CD4-positive, alpha-beta T cell treated with Interferon alpha-2 for 1 hour (primary cell): ENCODE measurements around the gene MEOX2.

ENCODE experiments used
- DNase-seq, 2 donors: peaks; one replicate each; pipeline ENCODE4 v3.0.0-alpha.2; 2020 to 2022

MEOX2 gene

GRCh38 chr7:15686295-15686956 lies at the start of gene MEOX2:
Gene MEOX2, minus strand, starts transcription at chr7:15686683. Its CDS starts 281 bp downstream, at chr7:15686402.
- DNase-seq, result no peak

- DNase-seq, result no peak
These were observed 43.3 kb upstream of the MEOX2 start for GRCh38 chr7:15729746-15730145.

- DNase-seq, result no peak
These were observed 38.6 kb upstream of the MEOX2 start for GRCh38 chr7:15725051-15725450.

- no peak for DNase-seq
These were observed 37.4 kb upstream of the MEOX2 start for GRCh38 chr7:15723841-15724240.

- DNase-seq, result no peak
These were observed 34.5 kb upstream of the MEOX2 start for GRCh38 chr7:15720849-15721471.

GRCh38 chr7:15719311-15719710 lies 32.8 kb upstream of the MEOX2 start:
- no peak for DNase-seq

GRCh38 chr7:15715435-15715834 lies 29.0 kb upstream of the MEOX2 start:
- no peak for DNase-seq

GRCh38 chr7:15709978-15710377 lies 23.5 kb upstream of the MEOX2 start:
- no peak for DNase-seq

GRCh38 chr7:15707570-15707969 lies 21.1 kb upstream of the MEOX2 start:
- DNase-seq, result no peak

- DNase-seq, result no peak
These were observed 17.2 kb upstream of the MEOX2 start for GRCh38 chr7:15703732-15704131.

- DNase-seq, result no peak
These were observed 6.1 kb upstream of the MEOX2 start for GRCh38 chr7:15692501-15693020.

- DNase-seq, result no peak
These were observed 2.4 kb upstream of the MEOX2 start for GRCh38 chr7:15688911-15689310.

- DNase-seq, result no peak
These were observed 1.8 kb upstream of the MEOX2 start for GRCh38 chr7:15688279-15688626.

GRCh38 chr7:15687546-15688278 lies 1.2 kb upstream of the MEOX2 start:
- DNase-seq, result no peak

GRCh38 chr7:15686957-15687545 lies 568 bp upstream of the MEOX2 start:
- no peak for DNase-seq

GRCh38 chr7:15685358-15686294 lies 857 bp downstream of the MEOX2 start:
- DNase-seq, result no peak

- DNase-seq, result no peak
These were observed 1.6 kb downstream of the MEOX2 start for GRCh38 chr7:15684871-15685270.

- no peak for DNase-seq
These were observed 2.2 kb downstream of the MEOX2 start for GRCh38 chr7:15684111-15684800.

GRCh38 chr7:15682751-15683245 lies 3.7 kb downstream of the MEOX2 start:
- DNase-seq, result no peak

- DNase-seq, result no peak
These were observed 4.4 kb downstream of the MEOX2 start for GRCh38 chr7:15682111-15682510.

- no peak for DNase-seq
These were observed 4.9 kb downstream of the MEOX2 start for GRCh38 chr7:15681631-15682030.

GRCh38 chr7:15681186-15681585 lies 5.3 kb downstream of the MEOX2 start:
- no peak for DNase-seq
